Measurements from ENCODE around the gene ADAMTS6. TPM values are rescaled to one million over a fixed set of nuclear protein-coding genes. Genes with fewer than 3 reads are reported as not detected.

The ADAMTS6 gene
- total RNA-seq, 4 donors from 2014 or later, result 0.80 to 13.2 (median 2.2) TPM

DNA sequence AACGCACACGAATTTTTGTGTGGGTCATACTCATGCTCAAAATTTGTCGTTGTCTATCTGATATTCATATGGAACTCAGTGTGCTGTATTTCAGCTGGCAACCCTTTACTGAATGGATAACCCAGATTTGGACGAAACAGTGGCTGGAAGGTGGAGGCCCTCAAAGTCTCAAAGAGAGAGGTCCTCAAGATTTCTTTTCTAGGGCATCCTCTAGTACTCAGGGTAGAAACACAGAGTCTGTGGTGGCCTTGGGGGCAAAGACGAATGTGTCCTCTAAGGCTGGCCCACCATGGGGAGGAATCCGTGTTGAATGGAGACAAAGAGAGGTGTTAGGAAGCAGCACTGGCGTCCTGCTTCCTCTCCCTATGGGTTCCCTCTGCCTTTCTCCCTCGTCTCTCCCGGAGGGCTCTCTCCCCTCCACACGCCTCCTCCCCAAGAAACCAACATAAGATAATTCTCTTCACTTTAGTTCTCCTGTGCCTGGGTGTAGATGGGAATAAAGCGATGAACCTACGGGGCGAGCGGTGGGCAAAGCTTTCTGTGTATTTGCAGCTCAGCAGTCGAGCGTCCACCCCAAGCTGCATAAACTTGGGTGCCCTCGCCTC lies 379.2 kb downstream of the ADAMTS6 start:
- H3K27ac ChIP-seq, result peak overlapping the region; percentile 85 to 93 (median 86)
- peaks cover 0 to 13% (median 2%) of the 10 kb centered on the region in 4 donors for H3K4me1 ChIP-seq
- TF ChIP-seq POLR2A (IDR thresholded peaks at IDR 0.05), result no peak
- TF ChIP-seq, protein P1, sequence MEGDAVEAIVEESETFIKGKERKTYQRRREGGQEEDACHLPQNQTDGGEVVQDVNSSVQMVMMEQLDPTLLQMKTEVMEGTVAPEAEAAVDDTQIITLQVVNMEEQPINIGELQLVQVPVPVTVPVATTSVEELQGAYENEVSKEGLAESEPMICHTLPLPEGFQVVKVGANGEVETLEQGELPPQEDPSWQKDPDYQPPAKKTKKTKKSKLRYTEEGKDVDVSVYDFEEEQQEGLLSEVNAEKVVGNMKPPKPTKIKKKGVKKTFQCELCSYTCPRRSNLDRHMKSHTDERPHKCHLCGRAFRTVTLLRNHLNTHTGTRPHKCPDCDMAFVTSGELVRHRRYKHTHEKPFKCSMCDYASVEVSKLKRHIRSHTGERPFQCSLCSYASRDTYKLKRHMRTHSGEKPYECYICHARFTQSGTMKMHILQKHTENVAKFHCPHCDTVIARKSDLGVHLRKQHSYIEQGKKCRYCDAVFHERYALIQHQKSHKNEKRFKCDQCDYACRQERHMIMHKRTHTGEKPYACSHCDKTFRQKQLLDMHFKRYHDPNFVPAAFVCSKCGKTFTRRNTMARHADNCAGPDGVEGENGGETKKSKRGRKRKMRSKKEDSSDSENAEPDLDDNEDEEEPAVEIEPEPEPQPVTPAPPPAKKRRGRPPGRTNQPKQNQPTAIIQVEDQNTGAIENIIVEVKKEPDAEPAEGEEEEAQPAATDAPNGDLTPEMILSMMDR (IDR thresholded peaks at IDR 0.05), result no peak

DNA sequence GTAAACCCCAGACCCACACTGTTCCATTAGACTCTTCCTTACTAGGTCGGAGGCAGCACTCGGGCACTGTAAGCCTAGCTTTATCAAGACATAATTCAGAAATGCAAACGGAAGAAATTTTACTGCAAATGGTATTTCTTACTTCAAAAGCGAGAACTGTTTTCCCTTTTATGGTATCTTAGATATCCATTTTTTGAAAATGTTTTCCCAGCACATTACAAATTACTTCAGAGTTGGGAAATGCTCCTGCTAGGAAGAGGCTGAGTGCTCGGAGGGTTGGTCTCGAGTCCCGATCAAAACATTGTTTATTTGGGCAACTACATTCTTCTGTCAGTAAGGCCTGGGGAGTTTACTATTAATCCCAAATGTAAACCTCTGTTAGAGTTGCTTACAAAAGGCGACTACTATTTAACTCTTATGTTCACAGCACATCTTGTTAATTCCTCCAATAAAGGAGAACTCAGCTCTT lies 380.1 kb downstream of the ADAMTS6 start:
- Histone ChIP-seq H3K9me3 (no peaks in the 10 kb centered on the region), H3K36me3 (no peaks in the 10 kb centered on the region), H3K27me3 (no peaks in the 10 kb centered on the region), H3K4me1 (peaks cover 0 to 13% (median 2%) of the 10 kb centered on the region in 4 donors), H3K27ac (peak overlapping the region in 2 of 4 donors; percentile 85 to 88), H3K4me3 (no peak overlapping the region)
- no peak for TF ChIP-seq POLR2A (IDR thresholded peaks at IDR 0.05)
- TF ChIP-seq, protein P1 (IDR thresholded peaks at IDR 0.05), result no peak
- DNase-seq, result no peak

More for the DNA sequence above, 379.2 kb downstream of the ADAMTS6 start:
- Histone ChIP-seq H3K27me3 (no peaks in the 10 kb centered on the region), H3K4me3 (peak overlapping the region; percentile 65 to 84 (median 74)), H3K36me3 (no peaks in the 10 kb centered on the region), H3K9me3 (no peaks in the 10 kb centered on the region)
- DNase-seq, result no peak

DNA sequence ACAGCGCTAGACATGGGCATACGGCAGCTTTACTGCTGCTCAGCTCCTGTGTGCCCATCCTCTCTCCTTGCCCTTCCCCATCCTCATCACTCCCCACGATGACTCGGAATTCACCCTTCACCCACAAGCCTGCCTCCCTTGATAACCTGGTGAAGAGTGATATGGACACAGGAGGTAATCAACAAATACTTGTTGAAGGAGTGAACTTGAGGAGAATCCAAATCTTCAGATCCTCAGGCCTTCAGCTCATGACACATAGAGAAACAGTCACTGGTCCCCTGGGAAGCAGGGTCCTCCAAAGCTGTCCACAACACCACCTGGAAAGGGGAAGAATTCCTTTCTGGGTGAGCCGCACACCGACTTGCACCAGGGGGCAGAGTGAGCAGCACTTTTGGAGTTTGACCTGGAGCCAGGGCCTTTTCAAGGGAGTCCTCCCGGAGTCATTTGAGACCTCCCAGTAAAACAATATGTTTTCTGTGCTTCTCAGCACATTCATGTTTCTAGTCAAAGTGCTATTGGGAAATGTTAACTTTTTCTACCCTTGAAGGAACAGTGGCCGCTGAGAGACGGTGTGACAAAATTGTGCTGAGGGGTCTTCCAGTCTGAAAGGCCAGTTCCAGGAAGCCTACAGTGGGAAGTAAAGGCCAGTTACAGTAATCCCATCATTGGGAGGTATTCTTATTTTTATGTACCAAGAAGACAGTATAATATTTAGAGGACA lies 380.6 kb downstream of the ADAMTS6 start:
- H3K9me3 ChIP-seq, result no peaks in the 10 kb centered on the region
- no peaks in the 10 kb centered on the region for H3K36me3 ChIP-seq
- H3K27me3 ChIP-seq, result no peaks in the 10 kb centered on the region
- TF ChIP-seq, protein P1 (IDR thresholded peaks at IDR 0.05), result peak in 5 of 6 experiments; percentile 24 to 62 (median 58)
- no peak for TF ChIP-seq POLR2A (IDR thresholded peaks at IDR 0.05)
- DNase-seq, result peak in 1 of 3 donors; percentile 70
- H3K27ac ChIP-seq, result peak overlapping the region in 1 of 4 donors; percentile 88
- H3K4me1 ChIP-seq, result peaks cover 0 to 13% (median 2%) of the 10 kb centered on the region in 4 donors
- no peak overlapping the region for H3K4me3 ChIP-seq

Small RNAs within 50 kb of the gene (small RNA-seq; reads per million reads assigned to genes)
- gene RF00019, result 0 reads per million in 2 donors

Other genes with a start within 250 kb of the ADAMTS6 start
- 10 to 100 TPM in 1 of 4 donors, 1 to 10 TPM in 3; 4.5 to 22.3 (median 8.5) TPM for gene CENPK, start 81.2 kb upstream of the ADAMTS6 start, total RNA-seq
- 10 to 100 TPM; 31.2 to 84.2 (median 38.2) TPM for gene PPWD1, start 81.4 kb upstream of the ADAMTS6 start, total RNA-seq
- gene TRIM23, start 142.4 kb upstream of the ADAMTS6 start, total RNA-seq, result 10 to 100 TPM in 2 of 4 donors, 1 to 10 TPM in 2; 5.1 to 11.8 (median 10.0) TPM
- gene SHLD3, start 143.1 kb upstream of the ADAMTS6 start, total RNA-seq, result 1 to 10 TPM; 3.3 to 7.4 (median 3.6) TPM
- gene TRAPPC13, start 143.1 kb upstream of the ADAMTS6 start, total RNA-seq, result 10 to 100 TPM; 19.0 to 27.1 (median 24.9) TPM
- 10 to 100 TPM in 1 of 4 donors, 1 to 10 TPM in 3; 1.9 to 16.5 (median 2.1) TPM for gene SGTB, start 240.2 kb upstream of the ADAMTS6 start, total RNA-seq
- 10 to 100 TPM in 2 of 4 donors, 1 to 10 TPM in 2; 2.2 to 17.3 (median 9.8) TPM for gene NLN, start 240.3 kb upstream of the ADAMTS6 start, total RNA-seq

Data from Peyer's patch (tissue), 4 donors.